SK-N-SH (cell line): ENCODE data around the gene WDR93. TPM values are rescaled to one million over a fixed set of nuclear protein-coding genes. Genes with fewer than 3 reads are reported as not detected.
"Not testable (repeated sequence)": the region's sequence is repeated elsewhere in the genome, so short reads cannot be mapped to it uniquely, and the experiment has no call there.

ENCODE experiments used
- CTCF ChIA-PET: fragments of 300-600, 350-600 bp; formaldehyde crosslinking; extraction: SDS; loops from one replicate; lab custom pipeline; 2021; lab: Yijun Ruan, JAX
- POLR2A ChIA-PET: fragments of 350-600 bp; sonication (Branson Sonifier 250); formaldehyde crosslinking; extraction: SDS; loops from one replicate; lab custom pipeline; 2020; ENCODE audit warnings: antibody characterized with exemption, inconsistent platforms; lab: Yijun Ruan, JAX
- DNase-seq: peaks from one replicate; pipeline ENCODE4 v3.0.0; 2012
- H2AFZ ChIP-seq: fragments of 200-600 bp; sonication (generic); 2 replicates; pipeline ENCODE4 v1.8.1; 2016; ENCODE audit warnings: antibody characterized with exemption, mild to moderate bottlenecking, low read depth
- H3F3A ChIP-seq: fragments of 200-600 bp; sonication (generic); replicated peaks from 2 replicates; pipeline ENCODE3; 2016; ENCODE audit warnings: antibody characterized with exemption, mild to moderate bottlenecking; ENCODE audit not compliant: insufficient read depth
- H3K27ac ChIP-seq, 2 experiments: fragments of 200-500 bp in 1 of 2; fragments of 200-600 bp in 1 of 2; sonication (Bioruptor generic) in 1 of 2; sonication (generic), shearing (Covaris generic) in 1 of 2; 2 replicates each; pipeline versions ENCODE4 v1.5.1 to v1.6.1; 2014 to 2016; ENCODE audit warnings: low read depth in 2 of 2, inconsistent platforms in 1 of 2, low read length in 1 of 2, mild to moderate bottlenecking in 1 of 2, mixed read lengths in 1 of 2
- H3K27me3 ChIP-seq: fragments of 200-600 bp; sonication (generic), shearing (Covaris generic); 2 replicates; pipeline ENCODE4 v1.6.1; 2016; ENCODE audit warnings: mixed run types; ENCODE audit not compliant: insufficient read depth
- H3K36me3 ChIP-seq, 2 experiments: fragments of 200-500 bp in 1 of 2; fragments of 200-600 bp in 1 of 2; sonication (Bioruptor generic) in 1 of 2; sonication (generic) in 1 of 2; replicated peaks in 1 of 2; 2 replicates each; pipeline versions ENCODE3 to v1.5.1; 2014 to 2016; ENCODE audit warnings: low read length in 1 of 2, mild to moderate bottlenecking in 1 of 2; ENCODE audit not compliant: insufficient read depth in 2 of 2, control insufficient read depth in 1 of 2
- H3K4me1 ChIP-seq, 2 experiments: fragments of 200-500 bp in 1 of 2; fragments of 200-600 bp in 1 of 2; sonication (Bioruptor generic) in 1 of 2; sonication (generic), shearing (Covaris generic) in 1 of 2; 2 replicates each; pipeline versions ENCODE4 v1.5.1 to v1.6.1; 2014 to 2016; ENCODE audit warnings: low read depth in 1 of 2, low read length in 1 of 2, mixed run types in 1 of 2; ENCODE audit not compliant: insufficient read depth in 2 of 2, control insufficient read depth in 1 of 2
- H3K4me2 ChIP-seq: fragments of 200-600 bp; sonication (generic), shearing (Covaris generic); 2 replicates; pipeline ENCODE4 v1.6.1; 2017; ENCODE audit warnings: mixed run types
- H3K4me3 ChIP-seq, 2 experiments: fragments of 200-500 bp in 1 of 2; fragments of 200-600 bp in 1 of 2; sonication (Bioruptor generic) in 1 of 2; sonication (generic), shearing (Covaris generic) in 1 of 2; 2 replicates each; pipeline versions ENCODE4 v1.5.1 to v1.8.1; 2014 to 2016; ENCODE audit warnings: low read depth in 2 of 2, inconsistent platforms in 1 of 2, low read length in 1 of 2, mild to moderate bottlenecking in 1 of 2, mixed read lengths in 1 of 2, moderate library complexity in 1 of 2
- H3K79me2 ChIP-seq: fragments of 200-600 bp; sonication (generic); 2 replicates; pipeline ENCODE4 v1.8.1; 2017; ENCODE audit warnings: mild to moderate bottlenecking; ENCODE audit not compliant: insufficient read depth
- H3K9ac ChIP-seq: fragments of 200-600 bp; sonication (generic); 2 replicates; pipeline ENCODE4 v1.6.1; 2017; ENCODE audit warnings: mixed run types
- H3K9me2 ChIP-seq: fragments of 200-600 bp; sonication (generic); 2 replicates; pipeline ENCODE4 v1.6.1; 2017; ENCODE audit warnings: mixed run types
- H3K9me3 ChIP-seq: fragments of 200-600 bp; sonication (generic); 2 replicates; pipeline ENCODE4 v1.6.1; 2017; ENCODE audit warnings: mixed run types, mild to moderate bottlenecking, moderate library complexity
- H4K20me1 ChIP-seq: fragments of 200-600 bp; sonication (generic); 2 replicates; pipeline ENCODE4 v1.6.1; 2017; ENCODE audit warnings: mild to moderate bottlenecking, mixed run types; ENCODE audit not compliant: insufficient read depth
- CTCF ChIP-seq: fragments of 200-600 bp; sonication (generic); IDR thresholded peaks from 2 replicates; pipeline ENCODE4 v1.6.1; 2017; ENCODE audit warnings: antibody characterized with exemption, mild to moderate bottlenecking, moderate library complexity
- ELF1 ChIP-seq: IDR thresholded peaks from 2 replicates; pipeline ENCODE4 v1.4.0; 2012
- EP300 ChIP-seq, 2 experiments: IDR thresholded peaks; 2 replicates each; pipeline versions ENCODE4 v1.4.0 to v1.6.1; 2012; ENCODE audit warnings: borderline replicate concordance in 1 of 2, low read depth in 1 of 2, low read length in 1 of 2
- FOXJ3 ChIP-seq: sonication (generic); formaldehyde crosslinking; IDR thresholded peaks from 2 replicates; pipeline ENCODE4 v1.5.1; 2020; ENCODE audit warnings: mild to moderate bottlenecking, missing genetic modification reagents
- GATA2 ChIP-seq: sonication (generic); formaldehyde crosslinking; IDR thresholded peaks from 2 replicates; pipeline ENCODE4 v1.5.0; 2020; ENCODE audit warnings: mild to moderate bottlenecking, missing genetic modification reagents
- IRF3 ChIP-seq: fragments of 150-350 bp; IDR thresholded peaks from 2 replicates; pipeline ENCODE4 v1.6.1; 2016; ENCODE audit warnings: mild to moderate bottlenecking, low read depth, low read length
- MAX ChIP-seq: IDR thresholded peaks from 2 replicates; pipeline ENCODE4 v1.4.0; 2012; ENCODE audit warnings: low read depth
- MXI1 ChIP-seq: IDR thresholded peaks from 2 replicates; pipeline ENCODE4 v1.6.1; 2012; ENCODE audit warnings: mild to moderate bottlenecking, low read depth, low read length, improper control_type of control experiment
- NFIC ChIP-seq: IDR thresholded peaks from 2 replicates; pipeline ENCODE4 v1.4.0; 2012; ENCODE audit warnings: borderline replicate concordance
- NRF1 ChIP-seq: IDR thresholded peaks from 2 replicates; pipeline ENCODE4 v1.6.1; 2012; ENCODE audit warnings: low read depth, mild to moderate bottlenecking, low read length
- PBX3 ChIP-seq: IDR thresholded peaks from 2 replicates; pipeline ENCODE4; 2012
- RFX5 ChIP-seq: IDR thresholded peaks from 2 replicates; pipeline ENCODE4 v1.6.1; 2012; ENCODE audit warnings: mild to moderate bottlenecking, improper control_type of control experiment, low read length
- SIN3A ChIP-seq: IDR thresholded peaks from 2 replicates; pipeline ENCODE4 v1.6.1; 2012; ENCODE audit warnings: low read depth, mild to moderate bottlenecking, low read length, moderate library complexity, borderline replicate concordance
- TCF12 ChIP-seq: IDR thresholded peaks from 2 replicates; pipeline ENCODE4 v1.4.0; 2012
- TEAD4 ChIP-seq: IDR thresholded peaks from 2 replicates; pipeline ENCODE4 v1.4.0; 2012; ENCODE audit warnings: mild to moderate bottlenecking, borderline replicate concordance; ENCODE audit not compliant: insufficient read depth
- YY1 ChIP-seq: IDR thresholded peaks from 2 replicates; pipeline ENCODE4 v1.4.0; 2012; ENCODE audit warnings: low read depth, mild to moderate bottlenecking
- ZBTB33 ChIP-seq: IDR thresholded peaks from 2 replicates; pipeline ENCODE4 v1.4.0; 2012; ENCODE audit warnings: low read depth, borderline replicate concordance
- WGBS: methylation state at CpG from one replicate; pipeline ENCODE4 v1.1.6; 2017; ENCODE audit warnings: low lambda C conversion rate; 5-methylcytosine and 5-hydroxymethylcytosine counted together
- polyA plus RNA-seq, 3 experiments: library from polyadenylated mRNA; depleted of rRNA; stranded (reverse); fragments of >200 nt; gene quantifications; 2 replicates each; pipeline ENCODE4 v1.2.3, GENCODE V29; 2012

WDR93 gene
- polyA plus RNA-seq, 1 of the 3 experiments (the other 2 are of a cell fraction) = 0.35 TPM

- H3K79me2 ChIP-seq = peaks cover 8% of the 10 kb centered on the region; the same call in 1 of the 2 replicates
- H2AFZ ChIP-seq = no peak overlapping the region
- H3K27me3 ChIP-seq = no peaks in the 10 kb centered on the region
- H3K4me1 ChIP-seq = no peaks in the 10 kb centered on the region; a peak in 2 of 4 replicates
- H3K36me3 ChIP-seq = peaks cover 10 to 15% of the 10 kb centered on the region in 2 experiments
- no peaks in the 10 kb centered on the region for H3K9me2 ChIP-seq
- H3K9me3 ChIP-seq = no peaks in the 10 kb centered on the region
- ChIA-PET POLR2A (no interaction called here), CTCF (interaction anchor here (1.0 kb wide), 1 partner anchor 14 kb away, joined by 3 read pairs; no protein-coding TSS in a partner anchor)
- H3K4me3 ChIP-seq = no peak overlapping the region
- H3K4me2 ChIP-seq = no peak overlapping the region
- H3K27ac ChIP-seq = no peak overlapping the region
- TF ChIP-seq YY1 = no peak
- no peak for TF ChIP-seq TEAD4
- TF ChIP-seq PBX3 = no peak
- TF ChIP-seq TCF12 = no peak
- TF ChIP-seq NRF1 = no peak
- no peak for TF ChIP-seq MXI1
- no peak for TF ChIP-seq MAX
- no peak for TF ChIP-seq RFX5
- no peak for TF ChIP-seq GATA2 (CRISPR knock-in tag)
- no peak for TF ChIP-seq SIN3A
- no peak for TF ChIP-seq ELF1
- no peak for TF ChIP-seq CTCF
- no peak for TF ChIP-seq IRF3
- TF ChIP-seq NFIC = no peak
- TF ChIP-seq EP300 (IDR thresholded peaks at IDR 0.05; ENCODE audit: borderline replicate concordance in 1 of 2, low read depth in 1 of 2, low read length in 1 of 2) = no peak
- TF ChIP-seq ZBTB33 = no peak
- no peak for TF ChIP-seq FOXJ3 (CRISPR knock-in tag)
- TF ChIP-seq, all 33 proteins: peak for 0
- Histone ChIP-seq H4K20me1 (no peaks in the 10 kb centered on the region), H3F3A (no peaks in the 10 kb centered on the region), H3K9ac (no peak overlapping the region)
- DNase-seq = no peak
Observed at GRCh38 chr15:89686522-89686921, 4.1 kb upstream of the WDR93 start.

GRCh38 chr15:89689930-89690275 is 708 bp upstream of the WDR93 start:
- H3K9ac ChIP-seq = peak overlapping the region; percentile 65
- CTCF ChIA-PET = interaction anchor here (1.7 to 4.8 kb wide), 3 partner anchors 17 to 185 kb away, joined by 4 to 29 read pairs (median 6); no protein-coding TSS in a partner anchor
- POLR2A ChIA-PET, DNase-seq, H3K79me2 ChIP-seq, H3K9me3 ChIP-seq, H3F3A ChIP-seq, H3K36me3 ChIP-seq, H3K4me1 ChIP-seq, H3K27ac ChIP-seq, H3K27me3 ChIP-seq, H3K9me2 ChIP-seq, H4K20me1 ChIP-seq: not testable (repeated sequence)
- H3K4me3 ChIP-seq = peak overlapping the region; percentile 91 to 95
- H2AFZ ChIP-seq = peak overlapping the region; percentile 98
- H3K4me2 ChIP-seq = peak overlapping the region; percentile 95
- WGBS = 45% methylated on average over 15 of the region's 15 CpGs
